A673 (cell line): ENCODE measurements around the gene RAB4A. TPM values are rescaled to one million over a fixed set of nuclear protein-coding genes. Genes with fewer than 3 reads are reported as not detected.

Experiments
- BruUV-seq: library from RNA; stranded (reverse); fragments of 400-500 nt; replicated peaks from 2 replicates; lab custom pipeline; 2021; lab: Mats Ljungman, UMichigan
- CTCF ChIA-PET: fragments of 300-600 bp; sonication (Branson Sonifier 250); formaldehyde crosslinking; loops from one replicate; lab custom pipeline; 2022; ENCODE audit warnings: antibody characterized with exemption; lab: Charles Lee
- POLR2A ChIA-PET: fragments of 300-600 bp; sonication (Branson Sonifier 250); formaldehyde crosslinking; loops from one replicate; lab custom pipeline; 2022; ENCODE audit warnings: antibody characterized with exemption; ENCODE audit not compliant: low non-redundant PET; lab: Charles Lee
- DNase-seq: peaks from one replicate; pipeline ENCODE4 v3.0.0-alpha.2; 2015; ENCODE audit warnings: low spot score
- H3K27ac ChIP-seq: fragments of 200-600 bp; sonication (generic); 2 replicates; pipeline ENCODE4 v1.5.1; 2016; ENCODE audit warnings: mixed run types, low read depth, mild to moderate bottlenecking, mixed read lengths, antibody characterized with exemption, low read length; ENCODE audit not compliant: poor library complexity, severe bottlenecking
- H3K27me3 ChIP-seq: fragments of 200-600 bp; sonication (generic); replicated peaks from 2 replicates; pipeline ENCODE4 v1.6.1; 2017; ENCODE audit warnings: mixed run types, low read depth, mild to moderate bottlenecking, mixed read lengths, antibody characterized with exemption, low read length; ENCODE audit not compliant: insufficient read depth, poor library complexity
- H3K36me3 ChIP-seq: fragments of 200-600 bp; sonication (generic); 2 replicates; pipeline ENCODE4 v1.6.1; 2016; ENCODE audit warnings: mixed run types, mild to moderate bottlenecking, mixed read lengths, antibody characterized with exemption, low read length; ENCODE audit not compliant: insufficient read depth, poor library complexity, severe bottlenecking
- H3K4me1 ChIP-seq: fragments of 200-600 bp; sonication (generic); 2 replicates; pipeline ENCODE4 v1.6.1; 2017; ENCODE audit warnings: mixed run types, mild to moderate bottlenecking, mixed read lengths, antibody characterized with exemption, low read length; ENCODE audit not compliant: insufficient read depth, poor library complexity, severe bottlenecking
- H3K4me3 ChIP-seq: fragments of 200-600 bp; sonication (generic); 2 replicates; pipeline ENCODE4 v1.5.1; 2016; ENCODE audit warnings: low read depth, mixed run types, mild to moderate bottlenecking, mixed read lengths, low read length; ENCODE audit not compliant: poor library complexity, severe bottlenecking
- H3K9me3 ChIP-seq: fragments of 200-600 bp; sonication (generic); 2 replicates; pipeline ENCODE4 v1.6.1; 2016; ENCODE audit warnings: mixed run types, low read depth, mild to moderate bottlenecking, mixed read lengths, antibody characterized with exemption, low read length; ENCODE audit not compliant: poor library complexity, severe bottlenecking
- EZH2 ChIP-seq: fragments of 200-600 bp; sonication (generic); IDR thresholded peaks from 2 replicates; pipeline ENCODE4 v1.6.1; 2017; ENCODE audit warnings: borderline replicate concordance, low read depth, mild to moderate bottlenecking, mixed read lengths, antibody characterized with exemption, low read length; ENCODE audit not compliant: poor library complexity, severe bottlenecking
- intact Hi-C: fragments of 100-400 bp; cut with micrococcal nuclease; formaldehyde crosslinking; loops from one replicate; pipeline ENCODE4 v1.10.0; 2022; ENCODE audit not compliant: unreplicated experiment
- total RNA-seq: library from RNA; stranded (reverse); gene quantifications from 2 replicates; pipeline ENCODE4 v1.2.3, GENCODE V29; 2021
- TF ChIP-seq, protein P1 (sequence below): fragments of 300-800, 200-600 bp; sonication (generic); conservative IDR thresholded peaks from 2 replicates; pipeline ENCODE4 v1.5.1; 2017; ENCODE audit warnings: low read depth, mild to moderate bottlenecking, antibody characterized with exemption, low read length, moderate library complexity, mixed read lengths

Gene RAB4A
- total RNA-seq, 1 experiment from 2014 or later = 51.6 TPM

DNA sequence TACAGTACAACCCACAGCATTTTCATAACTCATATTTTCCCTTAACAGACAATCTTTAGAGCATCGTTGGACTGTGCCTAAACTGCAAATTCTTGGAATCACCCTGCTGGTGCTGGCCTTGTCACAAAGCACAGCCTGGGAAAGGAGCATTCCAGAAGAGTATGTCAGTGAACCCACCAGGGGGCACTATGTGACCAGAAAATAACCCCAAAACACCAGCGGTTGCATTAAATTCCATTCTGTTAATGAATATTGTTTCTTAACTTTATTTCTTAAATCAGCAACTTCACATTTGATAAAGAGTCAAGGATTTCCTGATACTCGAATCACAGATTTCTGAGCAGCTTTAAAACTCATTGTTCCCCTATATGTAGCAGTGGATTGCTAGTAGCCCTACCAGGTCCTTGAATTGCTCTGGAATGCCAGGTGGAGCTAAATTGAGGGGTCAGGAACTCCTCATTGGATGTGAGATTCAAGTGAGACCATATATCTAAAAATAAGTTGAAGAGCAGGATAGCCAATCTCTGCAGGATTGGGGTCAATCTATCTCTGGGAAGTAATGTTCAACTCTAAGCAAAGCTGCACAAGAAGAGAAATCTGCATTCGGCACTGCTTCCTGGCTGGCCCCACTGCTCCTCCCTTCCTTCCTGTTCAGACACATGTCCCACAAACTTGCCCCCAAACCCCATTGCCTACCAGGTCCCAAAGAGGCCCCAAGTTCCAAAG is 12.7 kb upstream of the RAB4A start:
- peak; percentile 80 for DNase-seq
- Histone ChIP-seq H3K9me3 (no peaks in the 10 kb centered on the region), H3K36me3 (no peaks in the 10 kb centered on the region), H3K4me1 (peaks cover 7% of the 10 kb centered on the region), H3K4me3 (no peak overlapping the region), H3K27ac (no peak overlapping the region), H3K27me3 (no peaks in the 10 kb centered on the region)
- TF ChIP-seq, protein P1, sequence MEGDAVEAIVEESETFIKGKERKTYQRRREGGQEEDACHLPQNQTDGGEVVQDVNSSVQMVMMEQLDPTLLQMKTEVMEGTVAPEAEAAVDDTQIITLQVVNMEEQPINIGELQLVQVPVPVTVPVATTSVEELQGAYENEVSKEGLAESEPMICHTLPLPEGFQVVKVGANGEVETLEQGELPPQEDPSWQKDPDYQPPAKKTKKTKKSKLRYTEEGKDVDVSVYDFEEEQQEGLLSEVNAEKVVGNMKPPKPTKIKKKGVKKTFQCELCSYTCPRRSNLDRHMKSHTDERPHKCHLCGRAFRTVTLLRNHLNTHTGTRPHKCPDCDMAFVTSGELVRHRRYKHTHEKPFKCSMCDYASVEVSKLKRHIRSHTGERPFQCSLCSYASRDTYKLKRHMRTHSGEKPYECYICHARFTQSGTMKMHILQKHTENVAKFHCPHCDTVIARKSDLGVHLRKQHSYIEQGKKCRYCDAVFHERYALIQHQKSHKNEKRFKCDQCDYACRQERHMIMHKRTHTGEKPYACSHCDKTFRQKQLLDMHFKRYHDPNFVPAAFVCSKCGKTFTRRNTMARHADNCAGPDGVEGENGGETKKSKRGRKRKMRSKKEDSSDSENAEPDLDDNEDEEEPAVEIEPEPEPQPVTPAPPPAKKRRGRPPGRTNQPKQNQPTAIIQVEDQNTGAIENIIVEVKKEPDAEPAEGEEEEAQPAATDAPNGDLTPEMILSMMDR = peak; percentile 84
- TF ChIP-seq EZH2 = no peak
- POLR2A ChIA-PET = no interaction called here
- BruUV-seq = no TSS peak
- intact Hi-C loops = loop anchor here (1.0 to 5.0 kb wide), 5 partner anchors 195 to 1324 kb away; no protein-coding TSS in a partner anchor
- CTCF ChIA-PET = interaction anchor here (1.0 to 1.7 kb wide), 3 partner anchors 224 to 256 kb away, joined by 3 to 16 read pairs (median 5); partner anchors contain the start of gene NUP133

DNA sequence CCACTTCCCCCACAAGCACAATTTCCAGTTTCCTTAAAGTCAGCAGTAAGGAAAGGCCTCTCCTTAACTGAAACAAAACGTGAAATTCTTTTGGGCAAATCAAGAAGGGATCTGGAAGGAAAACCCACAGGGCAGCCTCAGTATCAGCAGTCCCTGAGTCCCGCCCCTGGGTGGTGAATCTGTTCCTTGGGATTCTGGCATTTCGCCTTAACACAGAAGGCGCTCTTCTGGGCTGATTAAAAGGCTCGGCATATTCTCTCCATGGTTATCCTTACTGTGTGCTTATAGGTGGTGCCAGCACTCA is 12.2 kb upstream of the RAB4A start:
- no TSS peak for BruUV-seq
- ChIA-PET CTCF (interaction anchor here (0.6 to 1.7 kb wide), 4 partner anchors 223 to 591 kb away, joined by 3 to 16 read pairs (median 5); partner anchors contain the start of gene NUP133), POLR2A (no interaction called here)
- H3K4me3 ChIP-seq = no peak overlapping the region
- no peak overlapping the region for H3K27ac ChIP-seq
- intact Hi-C loops = loop anchor here (1.0 to 5.0 kb wide), 5 partner anchors 195 to 1324 kb away; no protein-coding TSS in a partner anchor
- H3K36me3 ChIP-seq = no peaks in the 10 kb centered on the region
- DNase-seq = peak; percentile 33
- H3K27me3 ChIP-seq = no peaks in the 10 kb centered on the region
- TF ChIP-seq, protein P1 = no peak
- no peak for TF ChIP-seq EZH2
- no peaks in the 10 kb centered on the region for H3K9me3 ChIP-seq
- peaks cover 7% of the 10 kb centered on the region for H3K4me1 ChIP-seq

DNA sequence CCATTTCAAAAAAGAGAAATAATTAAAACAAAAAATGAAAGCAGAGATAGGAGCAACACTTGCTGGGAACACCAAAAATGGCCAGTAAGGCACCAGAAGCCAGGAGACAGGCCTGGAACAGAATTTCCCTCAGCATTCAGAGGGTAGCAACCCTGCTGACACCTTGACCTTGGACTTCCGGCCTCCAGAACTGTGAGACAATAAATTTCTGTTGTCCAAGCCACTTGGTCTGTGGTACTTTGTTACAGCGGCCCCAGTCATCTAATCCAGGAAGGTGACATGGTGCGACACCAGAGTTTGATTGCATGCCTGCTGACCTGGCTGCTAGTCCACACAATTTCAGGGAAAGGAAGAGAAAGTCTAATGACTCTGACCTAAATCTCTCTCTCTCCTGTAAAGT is 10.6 kb upstream of the RAB4A start:
- H3K9me3 ChIP-seq = no peaks in the 10 kb centered on the region
- peaks cover 7% of the 10 kb centered on the region for H3K4me1 ChIP-seq
- no TSS peak for BruUV-seq
- no peaks in the 10 kb centered on the region for H3K27me3 ChIP-seq
- POLR2A ChIA-PET = interaction anchor here (0.6 kb wide), 1 partner anchor 1096 kb away, joined by 3 read pairs; no protein-coding TSS in a partner anchor
- no peaks in the 10 kb centered on the region for H3K36me3 ChIP-seq
- no peak overlapping the region for H3K27ac ChIP-seq
- TF ChIP-seq EZH2 = no peak
- TF ChIP-seq, protein P1 = no peak
- intact Hi-C loops = no loop called here
- H3K4me3 ChIP-seq = no peak overlapping the region
- CTCF ChIA-PET = no interaction called here
- DNase-seq = no peak
